Measurements from ENCODE around the gene ELOB.
A peak's percentile ranks its signal among the peaks of the same experiment; 100 is the strongest.

The ELOB gene

DNA sequence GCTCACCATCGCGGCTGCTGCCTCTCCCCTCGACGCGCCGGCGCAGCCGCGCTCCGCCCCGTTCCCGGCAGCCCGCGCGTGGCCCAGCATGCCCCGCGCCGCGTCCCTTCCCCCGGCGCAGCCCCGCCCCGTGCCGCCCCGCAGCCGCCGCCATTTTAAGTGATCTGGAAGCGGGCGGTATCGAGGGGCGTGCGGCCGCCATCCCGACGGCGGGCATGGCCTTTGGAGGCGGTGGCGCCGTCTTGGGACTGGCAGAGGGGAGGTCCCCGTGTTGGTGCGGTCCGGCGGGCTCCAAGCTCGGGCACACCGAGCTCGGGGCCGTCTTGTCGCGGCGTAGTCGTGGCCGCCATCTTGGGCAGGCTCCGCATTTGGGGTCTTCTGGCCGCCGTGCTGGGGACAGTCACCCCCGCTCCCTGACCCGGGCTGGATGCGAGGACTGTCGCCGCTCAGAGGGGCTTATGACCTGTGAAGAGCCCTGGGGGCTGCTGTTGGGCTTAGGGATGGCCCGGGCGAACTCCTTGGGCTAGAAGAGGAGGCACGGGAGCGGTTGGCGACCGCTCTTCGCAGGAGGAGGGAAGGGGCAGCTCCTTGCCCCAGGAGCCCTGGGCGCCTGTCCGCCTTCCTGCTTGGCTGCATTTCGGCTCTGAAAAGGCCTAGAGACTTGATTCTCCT, at the start of gene ELOB (continued):
- TF ChIP-seq, protein P1, sequence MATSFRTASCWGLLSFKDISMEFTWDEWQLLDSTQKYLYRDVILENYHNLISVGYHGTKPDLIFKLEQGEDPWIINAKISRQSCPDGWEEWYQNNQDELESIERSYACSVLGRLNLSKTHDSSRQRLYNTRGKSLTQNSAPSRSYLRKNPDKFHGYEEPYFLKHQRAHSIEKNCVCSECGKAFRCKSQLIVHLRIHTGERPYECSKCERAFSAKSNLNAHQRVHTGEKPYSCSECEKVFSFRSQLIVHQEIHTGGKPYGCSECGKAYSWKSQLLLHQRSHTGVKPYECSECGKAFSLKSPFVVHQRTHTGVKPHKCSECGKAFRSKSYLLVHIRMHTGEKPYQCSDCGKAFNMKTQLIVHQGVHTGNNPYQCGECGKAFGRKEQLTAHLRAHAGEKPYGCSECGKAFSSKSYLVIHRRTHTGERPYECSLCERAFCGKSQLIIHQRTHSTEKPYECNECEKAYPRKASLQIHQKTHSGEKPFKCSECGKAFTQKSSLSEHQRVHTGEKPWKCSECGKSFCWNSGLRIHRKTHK (tag by site-specific recombination; IDR thresholded peaks at IDR 0.05): no peak
- TF ChIP-seq ZNF626 (tag by site-specific recombination; IDR thresholded peaks at IDR 0.05): no peak
- no peak for TF ChIP-seq ZNF114 (tag by site-specific recombination; IDR thresholded peaks at IDR 0.05)
- no peak for TF ChIP-seq ZNF23 (tag by site-specific recombination; IDR thresholded peaks at IDR 0.05; ENCODE audit: borderline replicate concordance)
- TF ChIP-seq ZNF629 (tag by site-specific recombination; IDR thresholded peaks at IDR 0.05): peak; percentile 35; the same call in 1 of the 2 replicates
- no peak for TF ChIP-seq ZNF843 (tag by site-specific recombination; IDR thresholded peaks at IDR 0.05)
- peak; percentile 95 for TF ChIP-seq ZNF335 (tag by site-specific recombination; conservative IDR thresholded peaks at IDR 0.05)
- TF ChIP-seq ZNF155 (tag by site-specific recombination; IDR thresholded peaks at IDR 0.05): no peak
- TF ChIP-seq GLI4 (tag by site-specific recombination; IDR thresholded peaks at IDR 0.05): 0 out of 2 replicates have a peak, but pooled peaks have one; percentile 40
- TF ChIP-seq ZNF248 (tag by site-specific recombination; IDR thresholded peaks at IDR 0.05): no peak
- TF ChIP-seq REST (tag by site-specific recombination; IDR thresholded peaks at IDR 0.05): 0 out of 2 replicates have a peak, but pooled peaks have one; percentile 35
- no peak for TF ChIP-seq ZNF239 (tag by site-specific recombination; IDR thresholded peaks at IDR 0.05)
- TF ChIP-seq ZSCAN23 (tag by site-specific recombination; IDR thresholded peaks at IDR 0.05): no peak
- no peak for TF ChIP-seq ZBTB49 (tag by site-specific recombination; IDR thresholded peaks at IDR 0.05; ENCODE audit: low read depth)
- TF ChIP-seq, protein P2, sequence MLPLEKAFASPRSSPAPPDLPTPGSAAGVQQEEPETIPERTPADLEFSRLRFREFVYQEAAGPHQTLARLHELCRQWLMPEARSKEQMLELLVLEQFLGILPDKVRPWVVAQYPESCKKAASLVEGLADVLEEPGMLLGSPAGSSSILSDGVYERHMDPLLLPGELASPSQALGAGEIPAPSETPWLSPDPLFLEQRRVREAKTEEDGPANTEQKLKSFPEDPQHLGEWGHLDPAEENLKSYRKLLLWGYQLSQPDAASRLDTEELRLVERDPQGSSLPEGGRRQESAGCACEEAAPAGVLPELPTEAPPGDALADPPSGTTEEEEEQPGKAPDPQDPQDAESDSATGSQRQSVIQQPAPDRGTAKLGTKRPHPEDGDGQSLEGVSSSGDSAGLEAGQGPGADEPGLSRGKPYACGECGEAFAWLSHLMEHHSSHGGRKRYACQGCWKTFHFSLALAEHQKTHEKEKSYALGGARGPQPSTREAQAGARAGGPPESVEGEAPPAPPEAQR (tag by site-specific recombination; IDR thresholded peaks at IDR 0.05): no peak
- no peak for TF ChIP-seq ZNF202 (tag by site-specific recombination; IDR thresholded peaks at IDR 0.05; ENCODE audit: borderline replicate concordance)
- TF ChIP-seq, protein P3, sequence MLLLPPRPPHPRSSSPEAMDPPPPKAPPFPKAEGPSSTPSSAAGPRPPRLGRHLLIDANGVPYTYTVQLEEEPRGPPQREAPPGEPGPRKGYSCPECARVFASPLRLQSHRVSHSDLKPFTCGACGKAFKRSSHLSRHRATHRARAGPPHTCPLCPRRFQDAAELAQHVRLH (tag by site-specific recombination; IDR thresholded peaks at IDR 0.05): 0 out of 2 replicates have a peak, but pooled peaks have one; percentile 13
- peak; percentile 82 for TF ChIP-seq ZBTB26 (tag by site-specific recombination; optimal IDR thresholded peaks at IDR 0.05)
- peak; percentile 87 for TF ChIP-seq ZNF76 (tag by site-specific recombination; IDR thresholded peaks at IDR 0.05; ENCODE audit: borderline replicate concordance, low read depth)
- TF ChIP-seq, protein P4, sequence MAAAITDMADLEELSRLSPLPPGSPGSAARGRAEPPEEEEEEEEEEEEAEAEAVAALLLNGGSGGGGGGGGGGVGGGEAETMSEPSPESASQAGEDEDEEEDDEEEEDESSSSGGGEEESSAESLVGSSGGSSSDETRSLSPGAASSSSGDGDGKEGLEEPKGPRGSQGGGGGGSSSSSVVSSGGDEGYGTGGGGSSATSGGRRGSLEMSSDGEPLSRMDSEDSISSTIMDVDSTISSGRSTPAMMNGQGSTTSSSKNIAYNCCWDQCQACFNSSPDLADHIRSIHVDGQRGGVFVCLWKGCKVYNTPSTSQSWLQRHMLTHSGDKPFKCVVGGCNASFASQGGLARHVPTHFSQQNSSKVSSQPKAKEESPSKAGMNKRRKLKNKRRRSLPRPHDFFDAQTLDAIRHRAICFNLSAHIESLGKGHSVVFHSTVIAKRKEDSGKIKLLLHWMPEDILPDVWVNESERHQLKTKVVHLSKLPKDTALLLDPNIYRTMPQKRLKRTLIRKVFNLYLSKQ (tag by site-specific recombination; IDR thresholded peaks at IDR 0.05; ENCODE audit: borderline replicate concordance): no peak
- TF ChIP-seq SP3 (tag by site-specific recombination; IDR thresholded peaks at IDR 0.05): peak; percentile 84
- TF ChIP-seq ZNF366 (tag by site-specific recombination; conservative IDR thresholded peaks at IDR 0.05): no peak
- TF ChIP-seq ZBTB8A (tag by site-specific recombination; IDR thresholded peaks at IDR 0.05): peak; percentile 81
- TF ChIP-seq HOXC10 (CRISPR knock-in tag; IDR thresholded peaks at IDR 0.05): no peak
- no peak for TF ChIP-seq HOXD13 (CRISPR knock-in tag; IDR thresholded peaks at IDR 0.05; ENCODE audit: borderline replicate concordance)
- TF ChIP-seq, protein P5, sequence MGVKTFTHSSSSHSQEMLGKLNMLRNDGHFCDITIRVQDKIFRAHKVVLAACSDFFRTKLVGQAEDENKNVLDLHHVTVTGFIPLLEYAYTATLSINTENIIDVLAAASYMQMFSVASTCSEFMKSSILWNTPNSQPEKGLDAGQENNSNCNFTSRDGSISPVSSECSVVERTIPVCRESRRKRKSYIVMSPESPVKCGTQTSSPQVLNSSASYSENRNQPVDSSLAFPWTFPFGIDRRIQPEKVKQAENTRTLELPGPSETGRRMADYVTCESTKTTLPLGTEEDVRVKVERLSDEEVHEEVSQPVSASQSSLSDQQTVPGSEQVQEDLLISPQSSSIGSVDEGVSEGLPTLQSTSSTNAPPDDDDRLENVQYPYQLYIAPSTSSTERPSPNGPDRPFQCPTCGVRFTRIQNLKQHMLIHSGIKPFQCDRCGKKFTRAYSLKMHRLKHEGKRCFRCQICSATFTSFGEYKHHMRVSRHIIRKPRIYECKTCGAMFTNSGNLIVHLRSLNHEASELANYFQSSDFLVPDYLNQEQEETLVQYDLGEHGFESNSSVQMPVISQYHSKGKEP (tag by site-specific recombination; IDR thresholded peaks at IDR 0.05): no peak
